ENCODE results near the gene ETHE1.

DNA sequence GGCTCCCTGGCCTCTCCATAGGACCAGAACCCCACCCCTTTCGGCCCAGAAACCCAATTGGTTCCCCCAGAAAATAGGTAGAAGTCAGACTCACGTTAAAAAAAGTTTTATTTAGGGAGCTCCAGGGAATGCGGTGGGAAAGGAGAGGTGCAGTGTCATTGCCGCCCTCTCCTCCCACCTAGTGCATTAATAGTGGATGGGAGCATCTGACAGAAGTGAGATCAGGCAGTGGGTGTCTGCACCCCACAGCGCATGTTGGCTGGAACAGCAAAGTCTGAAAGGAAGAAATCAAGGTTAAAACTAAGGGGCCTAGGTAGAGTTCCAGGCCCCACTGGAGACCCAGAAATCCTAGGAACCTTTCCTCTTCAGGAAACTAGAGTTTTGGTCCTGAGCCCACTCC, 20.4 kb downstream of the ETHE1 start:
- TF ChIP-seq RARB (CRISPR knock-in tag; IDR thresholded peaks at IDR 0.05) (no peak), CREB5 (CRISPR knock-in tag; IDR thresholded peaks at IDR 0.05; ENCODE audit: low read depth) (no peak), PATZ1 (CRISPR knock-in tag; IDR thresholded peaks at IDR 0.05; ENCODE audit: borderline replicate concordance) (no peak), ZFP3 (CRISPR knock-in tag; IDR thresholded peaks at IDR 0.05) (no peak), GLIS3 (CRISPR knock-in tag; IDR thresholded peaks at IDR 0.05) (no peak), ARNTL (CRISPR knock-in tag; IDR thresholded peaks at IDR 0.05; ENCODE audit: borderline replicate concordance, low read depth) (no peak), ZC3H10 (CRISPR knock-in tag; IDR thresholded peaks at IDR 0.05) (no peak)

Measured in SK-N-SH treated with all-trans-retinoic acid at 6 μM for 48 hours (cell line).